ENCODE measurements around the gene DHRS7B.
"Not testable (repeated sequence)": the region's sequence is repeated elsewhere in the genome, so short reads cannot be mapped to it uniquely, and the experiment has no call there.

Gene DHRS7B

DNA sequence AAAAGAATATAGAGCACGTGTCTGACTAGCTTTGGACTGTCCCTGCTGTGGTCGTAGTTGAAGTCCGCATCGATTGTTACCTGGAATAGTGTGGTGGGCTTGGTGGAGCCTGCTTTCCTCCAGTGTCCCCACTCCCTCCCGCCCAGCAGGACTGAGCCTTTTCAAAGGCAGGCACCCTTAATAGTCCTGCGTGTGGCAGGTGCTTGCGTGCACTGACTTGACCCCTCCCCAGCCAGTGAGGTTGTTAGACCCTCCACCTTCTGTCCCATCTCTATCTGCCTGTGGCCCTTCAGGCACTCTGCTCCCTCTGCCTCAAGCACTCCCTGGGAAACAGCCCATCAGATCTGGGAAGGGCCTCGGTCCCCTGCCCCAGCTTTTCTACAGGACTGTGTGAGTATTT is 50.6 kb downstream of the DHRS7B start:
- no peak for DNase-seq (ENCODE audit: low read depth in 2 of 2)

DNA sequence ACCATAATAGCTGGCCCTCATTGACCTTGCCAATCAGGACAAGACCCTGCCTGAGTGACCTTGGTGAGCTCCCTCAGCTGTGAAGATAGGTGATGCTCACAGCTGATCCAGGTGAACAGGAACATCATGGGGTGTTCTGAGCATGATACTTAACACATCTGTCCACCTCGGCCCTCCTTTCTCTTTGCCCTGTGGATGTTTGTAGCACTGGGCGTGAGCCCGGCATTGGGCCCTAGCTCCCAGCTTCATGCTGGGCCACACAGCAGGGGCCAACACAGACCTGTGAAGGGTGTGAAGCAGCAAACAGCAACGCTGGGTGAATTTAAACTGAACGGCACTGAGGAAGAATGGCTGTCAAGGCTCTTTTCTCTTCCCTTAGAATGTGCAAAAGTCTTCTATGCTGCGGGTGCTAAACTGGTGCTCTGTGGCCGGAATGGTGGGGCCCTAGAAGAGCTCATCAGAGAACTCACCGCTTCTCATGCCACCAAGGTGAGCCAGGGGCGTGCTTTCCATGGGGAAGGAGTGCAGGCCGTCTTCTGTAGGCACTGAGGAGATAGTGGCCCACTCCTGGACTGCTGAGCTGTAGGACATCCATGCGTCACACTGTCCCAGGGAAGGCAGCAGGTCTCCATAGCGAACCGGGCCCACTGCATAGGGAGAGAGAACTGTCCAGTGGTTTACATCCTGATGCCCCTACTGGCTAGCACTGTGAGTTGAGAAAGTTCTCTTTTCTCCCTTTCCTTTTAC is 51.3 kb downstream of the DHRS7B start:
- DNase-seq (ENCODE audit: low read depth in 2 of 2), result no peak

GRCh38 chr17:21183468-21183867 is 56.7 kb downstream of the DHRS7B start:
- DNase-seq (ENCODE audit: low read depth in 2 of 2), result no peak

GRCh38 chr17:21184570-21184969 is 57.8 kb downstream of the DHRS7B start:
- DNase-seq (ENCODE audit: low read depth in 2 of 2), result no peak

DNA sequence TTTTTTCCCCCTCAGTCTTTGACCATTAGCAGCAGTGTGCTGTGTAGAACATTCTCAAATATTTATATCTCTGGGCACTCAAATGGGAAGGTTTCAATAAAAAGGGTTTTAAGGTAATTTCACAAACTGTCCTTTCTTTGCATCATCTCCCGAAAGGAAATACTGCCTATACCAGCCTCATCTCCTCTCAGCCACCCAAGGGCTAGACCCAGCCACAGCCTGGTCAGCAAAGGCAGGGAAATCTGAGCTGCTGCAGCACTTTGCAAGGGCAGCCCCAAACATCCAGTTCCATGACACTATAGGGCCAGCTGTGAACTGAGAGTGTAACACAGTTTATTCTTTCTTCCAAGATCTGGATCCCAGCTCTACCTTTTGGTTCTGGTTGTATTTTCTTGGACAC is 58.3 kb downstream of the DHRS7B start:
- no peak for DNase-seq (ENCODE audit: low read depth in 2 of 2)

DNA sequence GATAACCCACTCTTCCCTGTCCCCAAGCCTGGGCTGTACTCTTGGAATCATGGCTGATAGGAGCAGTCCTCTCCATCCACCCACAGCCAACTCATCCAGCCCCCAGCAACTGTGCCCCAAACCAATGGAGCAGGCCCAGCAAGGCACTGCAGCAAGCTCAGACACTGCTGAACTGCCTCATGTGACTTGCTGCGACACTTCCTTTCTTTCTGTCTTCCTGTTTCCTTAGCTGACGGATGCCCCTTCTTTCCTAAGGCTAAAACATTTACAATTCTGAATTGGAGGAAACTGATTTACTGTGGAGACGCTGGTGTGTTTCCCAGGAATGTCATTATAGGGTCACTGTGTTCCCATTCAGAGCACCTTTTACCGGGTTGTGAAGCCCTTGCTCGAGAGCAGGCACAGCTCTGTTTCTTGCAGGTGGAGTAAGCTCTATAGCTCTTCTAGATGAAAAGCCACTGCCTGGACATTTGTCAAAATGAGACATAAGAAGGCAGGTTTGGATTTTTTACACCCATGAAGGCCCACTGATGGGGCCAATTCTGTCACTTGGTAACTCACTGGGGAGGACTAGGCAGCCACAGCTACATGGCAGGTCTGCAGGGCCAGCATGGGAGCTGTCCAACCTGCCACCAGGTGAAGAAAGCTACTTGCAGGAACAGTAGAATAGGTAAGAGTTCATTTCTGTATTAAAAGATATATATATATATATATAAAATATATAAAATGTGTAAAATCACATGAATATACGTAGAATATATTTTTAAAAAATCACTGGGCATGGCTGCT is 59.8 kb downstream of the DHRS7B start:
- DNase-seq (ENCODE audit: low read depth in 2 of 2), result no peak

DNA sequence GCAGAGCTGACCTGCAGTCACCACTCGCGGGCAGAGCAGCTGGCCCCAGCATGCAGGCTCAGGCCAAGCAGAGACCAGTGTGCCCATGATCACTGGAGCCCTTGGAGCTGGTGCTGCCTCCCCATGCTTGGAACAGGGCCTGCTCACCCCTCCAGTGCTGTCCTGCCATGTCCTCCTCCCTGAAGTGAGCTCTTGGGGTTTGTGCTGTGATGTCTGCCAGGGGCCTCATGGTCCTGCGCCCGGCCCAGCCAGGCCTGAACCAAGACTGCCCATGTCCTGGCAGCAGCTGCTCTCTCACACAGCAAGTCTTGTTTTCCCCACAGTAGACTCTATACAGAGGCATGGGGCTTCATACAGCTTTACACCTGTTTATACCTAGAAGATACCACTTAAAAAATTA is 62.6 kb downstream of the DHRS7B start:
- DNase-seq (ENCODE audit: low read depth in 2 of 2), result no peak

DNA sequence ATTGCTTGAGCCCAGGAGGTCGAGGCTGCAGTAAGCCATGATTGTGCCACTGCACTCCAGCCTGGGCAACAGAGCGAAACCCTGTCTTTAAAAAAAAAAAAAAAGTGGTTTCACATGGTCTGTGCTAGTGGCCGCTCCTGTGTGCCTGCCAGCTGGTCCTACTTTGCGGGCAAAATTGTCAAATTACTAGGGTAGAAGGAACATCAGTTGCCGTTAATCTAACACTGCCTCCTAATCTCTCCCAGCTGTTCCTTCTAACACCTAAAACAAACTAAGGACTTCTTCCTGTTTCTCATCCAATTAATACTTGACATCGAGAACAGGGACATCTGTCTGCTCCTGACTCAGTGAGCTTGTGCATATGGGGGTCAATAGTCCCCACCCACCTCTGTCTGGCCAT is 63.3 kb downstream of the DHRS7B start:
- no peak for DNase-seq (ENCODE audit: low read depth in 2 of 2)

DNA sequence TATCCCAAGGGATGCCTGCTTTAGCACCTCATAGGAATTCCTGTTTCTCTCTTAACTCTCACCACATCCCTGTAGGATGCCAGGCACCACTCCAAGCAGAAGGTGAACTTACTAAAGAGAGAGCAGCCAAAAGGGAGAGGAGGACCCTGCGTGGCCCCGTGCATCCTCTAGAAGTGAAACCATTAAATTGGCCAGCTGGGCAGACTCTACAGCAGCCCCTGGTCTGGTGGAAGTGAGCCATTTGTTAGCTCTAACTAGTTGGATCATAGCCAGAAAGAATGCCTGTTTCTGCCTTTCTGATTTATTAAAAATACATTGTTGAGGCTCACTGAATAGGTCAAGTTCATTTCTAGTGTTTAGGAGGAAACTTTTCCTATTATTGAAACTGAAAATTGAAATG is 64.9 kb downstream of the DHRS7B start:
- DNase-seq (ENCODE audit: low read depth in 2 of 2), result no peak

- DNase-seq (ENCODE audit: low read depth in 2 of 2), result not testable (repeated sequence)
These were observed 65.7 kb downstream of the DHRS7B start for GRCh38 chr17:21192414-21192813.

DNA sequence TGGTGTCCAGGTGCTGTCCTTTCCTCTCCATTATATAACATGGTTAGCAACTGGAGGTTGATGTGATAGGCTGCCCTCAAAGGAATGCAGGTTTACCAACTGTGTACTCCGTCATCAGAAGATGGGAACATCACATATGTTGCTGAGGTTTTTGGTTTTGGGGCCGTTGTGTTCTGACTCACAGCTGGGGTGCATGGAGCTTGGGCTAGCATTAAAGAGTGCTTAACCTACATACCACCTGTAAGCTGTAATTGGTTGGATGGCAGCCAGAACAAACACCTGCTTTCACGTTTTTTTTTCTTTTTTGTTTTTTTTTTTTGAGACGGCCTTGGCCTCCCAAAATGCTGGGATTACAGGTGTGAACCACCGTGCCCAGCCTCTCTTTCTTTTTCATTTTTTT is 66.3 kb downstream of the DHRS7B start:
- DNase-seq (ENCODE audit: low read depth in 2 of 2), result no peak

GRCh38 chr17:21194226-21194625 is 67.5 kb downstream of the DHRS7B start:
- no peak for DNase-seq (ENCODE audit: low read depth in 2 of 2)

DNA sequence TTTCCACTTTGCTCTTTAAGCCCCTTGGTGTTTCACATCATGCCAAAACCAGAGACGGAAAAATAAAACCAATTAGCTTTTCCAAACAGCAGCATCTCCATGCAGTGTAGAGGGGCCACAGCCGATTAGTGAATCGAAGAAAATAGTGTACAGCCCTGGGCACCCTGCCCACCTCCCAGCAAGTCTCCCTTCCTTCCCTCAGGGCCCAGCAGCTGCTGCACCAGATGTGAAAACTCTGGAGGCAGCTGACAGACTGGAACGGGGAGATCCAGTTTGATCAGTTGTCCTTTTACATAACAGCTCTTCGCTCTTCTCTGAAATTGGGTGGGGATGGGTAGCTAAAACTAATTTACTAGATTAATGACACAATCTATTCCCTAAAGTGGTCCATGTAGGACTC is 67.9 kb downstream of the DHRS7B start:
- no peak for DNase-seq (ENCODE audit: low read depth in 2 of 2)

DNA sequence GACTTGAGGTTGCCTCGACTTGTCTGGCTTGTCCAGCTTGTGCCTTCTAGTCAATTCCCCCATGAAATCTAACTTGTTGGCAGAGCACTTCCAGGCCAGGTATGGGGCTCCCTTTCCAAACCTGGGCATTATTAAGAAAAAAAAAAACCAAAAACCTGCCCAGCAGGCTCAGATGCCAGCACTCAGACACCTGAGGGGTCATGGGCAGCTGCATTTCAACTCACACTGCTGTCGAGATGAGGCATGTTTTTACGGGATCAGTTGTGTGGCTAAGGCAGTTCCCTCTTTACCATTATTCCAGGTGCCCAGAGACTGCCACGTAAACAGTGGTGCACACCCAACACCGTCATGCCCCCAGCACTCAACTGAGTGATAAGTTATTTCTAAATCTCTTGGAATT is 69.4 kb downstream of the DHRS7B start:
- no peak for DNase-seq (ENCODE audit: low read depth in 2 of 2)

- no peak for DNase-seq (ENCODE audit: low read depth in 2 of 2)
These were observed 71.6 kb downstream of the DHRS7B start for GRCh38 chr17:21198411-21198810.

- DNase-seq (ENCODE audit: low read depth in 2 of 2), result no peak
These were observed 72.5 kb downstream of the DHRS7B start for GRCh38 chr17:21199311-21199710.

GRCh38 chr17:21199856-21200255 is 73.1 kb downstream of the DHRS7B start:
- no peak for DNase-seq (ENCODE audit: low read depth in 2 of 2)

DNA sequence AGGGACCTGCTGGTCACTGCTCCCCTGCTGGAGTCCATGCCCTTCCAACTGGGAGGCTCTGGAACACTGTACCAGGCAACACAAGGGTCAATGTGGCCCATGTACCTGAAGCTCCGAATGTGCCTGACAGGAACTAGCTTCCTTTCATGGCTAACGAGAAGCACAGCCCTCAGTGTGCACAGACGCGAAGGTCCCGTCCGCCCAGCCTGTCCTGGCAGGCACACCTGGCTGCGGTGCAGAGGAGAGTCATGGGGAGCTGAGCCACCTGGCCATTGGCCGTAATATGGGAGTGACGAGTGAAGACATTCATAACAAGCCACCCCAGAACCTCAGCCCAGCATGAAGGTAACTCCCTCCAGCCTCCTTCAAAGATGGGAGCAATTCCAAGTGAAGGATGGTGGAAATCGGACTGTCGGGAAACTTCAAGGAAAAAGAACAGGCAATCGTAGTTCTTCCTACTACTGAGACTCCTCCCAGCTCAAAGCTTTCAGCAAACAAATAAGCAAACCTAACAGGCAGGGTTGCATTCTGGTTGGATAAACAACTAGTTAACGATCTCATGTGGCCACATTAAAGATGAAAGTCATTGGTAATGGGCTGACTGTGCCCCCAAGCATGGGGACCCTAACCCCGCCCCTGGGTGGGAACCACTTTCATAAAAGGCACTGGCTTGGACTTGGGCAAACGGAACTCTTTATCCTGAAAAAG is 74.0 kb downstream of the DHRS7B start:
- no peak for DNase-seq (ENCODE audit: low read depth in 2 of 2)

DNA sequence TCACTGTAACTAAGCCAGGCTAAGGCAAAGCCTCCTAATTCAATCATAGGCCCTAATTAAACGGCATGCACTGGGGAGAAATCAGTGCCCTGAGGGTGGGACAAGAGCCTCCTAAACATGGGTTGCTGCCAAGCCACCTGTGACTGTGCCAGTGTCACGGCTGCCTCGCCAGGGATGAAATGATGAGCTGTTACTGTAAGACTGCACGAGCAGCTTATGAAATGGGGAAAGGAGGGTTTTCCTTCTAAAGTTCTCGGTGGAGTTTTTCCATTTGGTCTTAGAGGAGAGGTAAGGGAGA is 74.5 kb downstream of the DHRS7B start:
- no peak for DNase-seq (ENCODE audit: low read depth in 2 of 2)

GRCh38 chr17:21201874-21202273 is 75.1 kb downstream of the DHRS7B start:
- DNase-seq (ENCODE audit: low read depth in 2 of 2), result no peak

GRCh38 chr17:21202512-21202911 is 75.7 kb downstream of the DHRS7B start:
- DNase-seq (ENCODE audit: low read depth in 2 of 2), result no peak

- DNase-seq (ENCODE audit: low read depth in 2 of 2), result no peak
These were observed 78.2 kb downstream of the DHRS7B start for GRCh38 chr17:21204935-21205334.

DNA sequence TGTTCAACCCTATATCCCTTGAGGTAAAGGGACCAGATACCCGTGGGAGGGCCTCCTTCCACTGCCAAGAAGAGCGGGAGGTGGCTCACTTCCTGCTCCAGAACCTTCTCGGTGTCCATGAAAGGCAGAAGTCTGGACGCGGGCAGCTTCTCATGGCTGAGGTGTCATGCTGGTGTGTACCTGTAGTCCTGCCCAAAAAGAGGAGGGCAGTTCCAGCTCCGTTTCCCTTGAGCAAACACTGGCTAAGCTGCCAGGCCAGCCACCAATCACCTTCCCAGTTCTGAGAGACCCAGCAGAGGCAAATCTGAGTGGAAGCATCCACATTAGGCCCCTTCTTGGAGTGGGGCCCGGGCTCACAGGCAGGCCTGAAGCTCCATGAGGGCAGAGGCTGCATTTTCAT is 81.6 kb downstream of the DHRS7B start:
- no peak for DNase-seq (ENCODE audit: low read depth in 2 of 2)

Measured in stimulated activated CD4-positive, alpha-beta T cell treated with anti-CD3 and anti-CD28 coated beads, Interleukin-15, amount 100 ng/mL, for 48 hours (primary cell).